Measurements from ENCODE around the gene PTX4. TPM values are rescaled to one million over a fixed set of nuclear protein-coding genes. Genes with fewer than 3 reads are reported as not detected.

The PTX4 gene
- total RNA-seq, 1 donor from 2014 or later = not detected

- no peak for DNase-seq (ENCODE audit: low read depth, low spot score)
These were observed 27.6 kb downstream of the PTX4 start for GRCh38 chr16:1461146-1461545.

GRCh38 chr16:1460602-1461138 lies 28.1 kb downstream of the PTX4 start:
- DNase-seq (ENCODE audit: low read depth, low spot score) = no peak

- no peak for DNase-seq (ENCODE audit: low read depth, low spot score)
These were observed 28.8 kb downstream of the PTX4 start for GRCh38 chr16:1459967-1460366.

- no peak for DNase-seq (ENCODE audit: low read depth, low spot score)
These were observed 29.8 kb downstream of the PTX4 start for GRCh38 chr16:1458977-1459341.

GRCh38 chr16:1458336-1458976 lies 30.3 kb downstream of the PTX4 start:
- DNase-seq (ENCODE audit: low read depth, low spot score) = no peak

GRCh38 chr16:1457489-1458245 lies 31.1 kb downstream of the PTX4 start:
- DNase-seq (ENCODE audit: low read depth, low spot score) = no peak

- no peak for DNase-seq (ENCODE audit: low read depth, low spot score)
These were observed 31.8 kb downstream of the PTX4 start for GRCh38 chr16:1456951-1457350.

- DNase-seq (ENCODE audit: low read depth, low spot score) = no peak
These were observed 33.3 kb downstream of the PTX4 start for GRCh38 chr16:1455190-1456171.

GRCh38 chr16:1454561-1454960 lies 34.2 kb downstream of the PTX4 start:
- no peak for DNase-seq (ENCODE audit: low read depth, low spot score)

- no peak for DNase-seq (ENCODE audit: low read depth, low spot score)
These were observed 35.4 kb downstream of the PTX4 start for GRCh38 chr16:1453316-1453715.

GRCh38 chr16:1452530-1452929 lies 36.2 kb downstream of the PTX4 start:
- no peak for DNase-seq (ENCODE audit: low read depth, low spot score)

GRCh38 chr16:1451702-1452392 lies 36.9 kb downstream of the PTX4 start:
- no peak for DNase-seq (ENCODE audit: low read depth, low spot score)

GRCh38 chr16:1450841-1451240 lies 37.9 kb downstream of the PTX4 start:
- no peak for DNase-seq (ENCODE audit: low read depth, low spot score)

GRCh38 chr16:1450218-1450617 lies 38.5 kb downstream of the PTX4 start:
- DNase-seq (ENCODE audit: low read depth, low spot score) = no peak

GRCh38 chr16:1449201-1449788 lies 39.4 kb downstream of the PTX4 start:
- no peak for DNase-seq (ENCODE audit: low read depth, low spot score)

- no peak for DNase-seq (ENCODE audit: low read depth, low spot score)
These were observed 40.1 kb downstream of the PTX4 start for GRCh38 chr16:1448536-1449116.

GRCh38 chr16:1447965-1448364 lies 40.8 kb downstream of the PTX4 start:
- no peak for DNase-seq (ENCODE audit: low read depth, low spot score)

- no peak for DNase-seq (ENCODE audit: low read depth, low spot score)
These were observed 42.3 kb downstream of the PTX4 start for GRCh38 chr16:1446296-1447080.

GRCh38 chr16:1445518-1446203 lies 43.1 kb downstream of the PTX4 start:
- no peak for DNase-seq (ENCODE audit: low read depth, low spot score)

All from pulmonary artery endothelial cell (primary cell).